ENCODE measurements around the gene KATNBL1.

GRCh38 chr15:34128898-34129297 lies 81.0 kb downstream of the KATNBL1 start:
- TF ChIP-seq, protein P1, sequence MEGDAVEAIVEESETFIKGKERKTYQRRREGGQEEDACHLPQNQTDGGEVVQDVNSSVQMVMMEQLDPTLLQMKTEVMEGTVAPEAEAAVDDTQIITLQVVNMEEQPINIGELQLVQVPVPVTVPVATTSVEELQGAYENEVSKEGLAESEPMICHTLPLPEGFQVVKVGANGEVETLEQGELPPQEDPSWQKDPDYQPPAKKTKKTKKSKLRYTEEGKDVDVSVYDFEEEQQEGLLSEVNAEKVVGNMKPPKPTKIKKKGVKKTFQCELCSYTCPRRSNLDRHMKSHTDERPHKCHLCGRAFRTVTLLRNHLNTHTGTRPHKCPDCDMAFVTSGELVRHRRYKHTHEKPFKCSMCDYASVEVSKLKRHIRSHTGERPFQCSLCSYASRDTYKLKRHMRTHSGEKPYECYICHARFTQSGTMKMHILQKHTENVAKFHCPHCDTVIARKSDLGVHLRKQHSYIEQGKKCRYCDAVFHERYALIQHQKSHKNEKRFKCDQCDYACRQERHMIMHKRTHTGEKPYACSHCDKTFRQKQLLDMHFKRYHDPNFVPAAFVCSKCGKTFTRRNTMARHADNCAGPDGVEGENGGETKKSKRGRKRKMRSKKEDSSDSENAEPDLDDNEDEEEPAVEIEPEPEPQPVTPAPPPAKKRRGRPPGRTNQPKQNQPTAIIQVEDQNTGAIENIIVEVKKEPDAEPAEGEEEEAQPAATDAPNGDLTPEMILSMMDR (IDR thresholded peaks at IDR 0.05) = no peak
- TF ChIP-seq POLR2A (IDR thresholded peaks at IDR 0.05) = no peak
